ENCODE results near the gene DGKD. TPM values are rescaled to one million over a fixed set of nuclear protein-coding genes. Genes with fewer than 3 reads are reported as not detected.

DGKD gene
- total and polyA plus RNA-seq, 9 of the 15 experiments (the other 6 are each of a cell fraction or from before 2014, with no cell fraction given), result 0.52 to 29.5 (median 10.6) TPM

DNA sequence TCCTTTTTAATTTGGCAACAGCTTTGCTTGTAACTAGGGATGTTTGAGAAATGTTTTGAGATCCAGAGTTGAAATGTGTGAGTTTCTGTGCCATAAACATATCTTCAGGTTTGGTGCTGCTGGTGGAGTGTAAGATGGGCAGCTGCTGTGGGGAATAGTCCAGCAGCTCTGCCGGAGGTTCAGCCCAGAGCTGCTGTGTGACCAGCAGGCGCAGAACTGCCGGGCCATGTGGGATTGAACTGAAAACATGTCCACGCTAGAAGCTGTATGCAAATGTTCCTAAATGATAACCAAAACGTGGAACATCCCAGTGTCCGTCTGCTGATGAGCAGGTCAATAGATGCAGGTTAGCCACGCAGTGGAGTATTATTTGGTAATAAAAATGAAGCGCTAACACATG, 99.6 kb downstream of the DGKD start:
- peaks cover 66% of the 10 kb centered on the region; the same call in 2 of the 3 replicates for H3K36me3 ChIP-seq (ENCODE audit: control insufficient read depth, insufficient read depth, low read length)
- BruUV-seq (replicated peaks), result no TSS peak
- peaks cover 7 to 18% of the 10 kb centered on the region in 2 experiments; a peak in 4 of 5 replicates for H3K4me1 ChIP-seq (replicated peaks in 1 of 2; ENCODE audit: control insufficient read depth in 2 of 2, insufficient read depth in 2 of 2, low read length in 2 of 2)
- ATAC-seq (no peak), FAIRE-seq (no peak), DNase-seq (ENCODE audit: extremely low read depth in 1 of 4, low spot score in 3 of 4) (no peak)
- in situ Hi-C loops (cut with MboI), result no loop called here
- no peaks in the 10 kb centered on the region for H3K9me1 ChIP-seq (ENCODE audit: control insufficient read depth, insufficient read depth, low read length)
- H2AFZ ChIP-seq (ENCODE audit: low read depth, low read length), result no peak overlapping the region
- H3K4me3 ChIP-seq, result no peak overlapping the region
- intact Hi-C loops (cut with micrococcal nuclease), result no loop called here
- 85% methylated on average over 8 of the region's 8 CpGs for WGBS (ENCODE audit: insufficient coverage, low coverage, missing lambda C conversion rate)
- H3K27ac ChIP-seq (ENCODE audit: extremely low read depth, low read depth, low read length), result no peak overlapping the region
- CTCF ChIA-PET (ENCODE audit: low intra/inter-chr PET ratio), result no interaction called here
- POLR2A ChIA-PET, result no interaction called here
- H3K79me2 ChIP-seq (ENCODE audit: control insufficient read depth, insufficient read depth, low read length), result no peaks in the 10 kb centered on the region
- no peaks in the 10 kb centered on the region for H3K27me3 ChIP-seq (ENCODE audit: control insufficient read depth in 2 of 2, insufficient read depth in 2 of 2, low read length in 2 of 2)
- no peaks in the 10 kb centered on the region for H3K9me3 ChIP-seq (replicated peaks; ENCODE audit: control insufficient read depth, insufficient read depth, low read depth, low read length)
- no peaks in the 10 kb centered on the region for H4K20me1 ChIP-seq (replicated peaks; ENCODE audit: control insufficient read depth, insufficient read depth, low read length)
- TF ChIP-seq PHF21A (IDR thresholded peaks at IDR 0.05; ENCODE audit: borderline replicate concordance, low read depth) (no peak), CCAR2 (IDR thresholded peaks at IDR 0.05; ENCODE audit: low read depth, low read length) (no peak), SMAD1 (IDR thresholded peaks at IDR 0.05; ENCODE audit: low read depth, low read length, partially characterized antibody) (no peak), MTA1 (IDR thresholded peaks at IDR 0.05; ENCODE audit: borderline replicate concordance) (no peak), SREBF1 (IDR thresholded peaks at IDR 0.05; ENCODE audit: borderline replicate concordance, low read depth, low read length) (no peak)
- TF ChIP-seq, protein P1, sequence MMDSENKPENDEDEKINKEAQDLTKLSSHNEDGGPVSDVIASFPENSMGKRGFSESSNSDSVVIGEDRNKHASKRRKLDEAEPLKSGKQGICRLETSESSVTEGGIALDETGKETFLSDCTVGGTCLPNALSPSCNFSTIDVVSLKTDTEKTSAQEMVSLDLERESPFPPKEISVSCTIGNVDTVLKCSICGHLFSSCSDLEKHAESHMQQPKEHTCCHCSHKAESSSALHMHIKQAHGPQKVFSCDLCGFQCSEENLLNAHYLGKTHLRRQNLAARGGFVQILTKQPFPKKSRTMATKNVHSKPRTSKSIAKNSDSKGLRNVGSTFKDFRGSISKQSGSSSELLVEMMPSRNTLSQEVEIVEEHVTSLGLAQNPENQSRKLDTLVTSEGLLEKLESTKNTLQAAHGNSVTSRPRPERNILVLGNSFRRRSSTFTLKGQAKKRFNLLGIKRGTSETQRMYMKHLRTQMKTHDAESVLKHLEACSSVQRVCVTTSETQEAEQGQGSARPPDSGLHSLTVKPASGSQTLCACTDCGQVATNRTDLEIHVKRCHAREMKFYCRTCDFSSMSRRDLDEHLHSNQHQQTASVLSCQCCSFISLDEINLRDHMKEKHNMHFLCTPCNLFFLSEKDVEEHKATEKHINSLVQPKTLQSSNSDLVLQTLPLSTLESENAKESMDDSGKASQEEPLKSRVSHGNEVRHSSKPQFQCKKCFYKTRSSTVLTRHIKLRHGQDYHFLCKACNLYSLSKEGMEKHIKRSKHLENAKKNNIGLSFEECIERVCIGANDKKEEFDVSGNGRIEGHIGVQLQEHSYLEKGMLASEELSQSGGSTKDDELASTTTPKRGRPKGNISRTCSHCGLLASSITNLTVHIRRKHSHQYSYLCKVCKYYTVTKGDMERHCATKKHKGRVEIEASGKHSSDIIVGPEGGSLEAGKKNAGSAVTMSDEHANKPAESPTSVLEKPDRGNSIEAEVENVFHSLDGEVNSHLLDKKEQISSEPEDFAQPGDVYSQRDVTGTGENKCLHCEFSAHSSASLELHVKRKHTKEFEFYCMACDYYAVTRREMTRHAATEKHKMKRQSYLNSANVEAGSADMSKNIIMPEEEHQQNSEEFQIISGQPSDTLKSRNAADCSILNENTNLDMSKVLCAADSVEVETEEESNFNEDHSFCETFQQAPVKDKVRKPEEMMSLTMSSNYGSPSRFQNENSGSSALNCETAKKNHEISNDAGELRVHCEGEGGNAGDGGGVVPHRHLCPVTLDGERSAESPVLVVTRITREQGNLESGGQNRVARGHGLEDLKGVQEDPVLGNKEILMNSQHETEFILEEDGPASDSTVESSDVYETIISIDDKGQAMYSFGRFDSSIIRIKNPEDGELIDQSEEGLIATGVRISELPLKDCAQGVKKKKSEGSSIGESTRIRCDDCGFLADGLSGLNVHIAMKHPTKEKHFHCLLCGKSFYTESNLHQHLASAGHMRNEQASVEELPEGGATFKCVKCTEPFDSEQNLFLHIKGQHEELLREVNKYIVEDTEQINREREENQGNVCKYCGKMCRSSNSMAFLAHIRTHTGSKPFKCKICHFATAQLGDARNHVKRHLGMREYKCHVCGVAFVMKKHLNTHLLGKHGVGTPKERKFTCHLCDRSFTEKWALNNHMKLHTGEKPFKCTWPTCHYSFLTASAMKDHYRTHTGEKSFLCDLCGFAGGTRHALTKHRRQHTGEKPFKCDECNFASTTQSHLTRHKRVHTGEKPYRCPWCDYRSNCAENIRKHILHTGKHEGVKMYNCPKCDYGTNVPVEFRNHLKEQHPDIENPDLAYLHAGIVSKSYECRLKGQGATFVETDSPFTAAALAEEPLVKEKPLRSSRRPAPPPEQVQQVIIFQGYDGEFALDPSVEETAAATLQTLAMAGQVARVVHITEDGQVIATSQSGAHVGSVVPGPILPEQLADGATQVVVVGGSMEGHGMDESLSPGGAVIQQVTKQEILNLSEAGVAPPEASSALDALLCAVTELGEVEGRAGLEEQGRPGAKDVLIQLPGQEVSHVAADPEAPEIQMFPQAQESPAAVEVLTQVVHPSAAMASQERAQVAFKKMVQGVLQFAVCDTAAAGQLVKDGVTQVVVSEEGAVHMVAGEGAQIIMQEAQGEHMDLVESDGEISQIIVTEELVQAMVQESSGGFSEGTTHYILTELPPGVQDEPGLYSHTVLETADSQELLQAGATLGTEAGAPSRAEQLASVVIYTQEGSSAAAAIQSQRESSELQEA (IDR thresholded peaks at IDR 0.05; ENCODE audit: low read depth), result no peak
- no peak overlapping the region for H3K9ac ChIP-seq (ENCODE audit: insufficient read depth in 1 of 2, low read depth in 2 of 2, low read length in 2 of 2)
- H3K4me2 ChIP-seq (ENCODE audit: insufficient read depth, low read length), result no peak overlapping the region
